Endodermal cell (in vitro differentiated cells): Measurements from ENCODE around the gene CARD11. TPM values are rescaled to one million over a fixed set of nuclear protein-coding genes. Genes with fewer than 3 reads are reported as not detected.
A peak's percentile ranks its signal among the peaks of the same experiment; 100 is the strongest.

Experiments
- DNase-seq: peaks from one replicate; pipeline ENCODE4 v3.0.0-alpha.2; 2017
- H3K27ac ChIP-seq: 2 replicates; pipeline ENCODE4 v1.5.1; 2013; ENCODE audit warnings: mild to moderate bottlenecking, low read depth, low read length, moderate library complexity
- H3K27me3 ChIP-seq: 2 replicates; pipeline ENCODE4 v1.6.1; 2013; ENCODE audit warnings: mild to moderate bottlenecking, low read length, moderate library complexity; ENCODE audit not compliant: insufficient read depth, control insufficient read depth, poor library complexity, severe bottlenecking
- H3K36me3 ChIP-seq: 2 replicates; pipeline ENCODE4 v1.7.0; 2013; ENCODE audit warnings: mild to moderate bottlenecking, low read length, moderate library complexity; ENCODE audit not compliant: control insufficient read depth, insufficient read depth
- H3K4me1 ChIP-seq: one replicate; pipeline ENCODE4 v1.7.0; 2013; ENCODE audit warnings: low read length; ENCODE audit not compliant: control insufficient read depth, insufficient read depth
- H3K4me3 ChIP-seq: 2 replicates; pipeline ENCODE4 v1.5.1; 2013; ENCODE audit warnings: mild to moderate bottlenecking, low read length, moderate library complexity
- H3K9ac ChIP-seq: 2 replicates; pipeline ENCODE4 v1.6.1; 2013; ENCODE audit warnings: mild to moderate bottlenecking, low read length, moderate library complexity; ENCODE audit not compliant: poor library complexity, severe bottlenecking; ENCODE audit errors: extremely low read depth
- H3K9me3 ChIP-seq: 2 replicates; pipeline ENCODE4 v1.6.1; 2013; ENCODE audit warnings: mild to moderate bottlenecking, low read length, moderate library complexity; ENCODE audit not compliant: control insufficient read depth
- H3K27ac Mint-ChIP-seq: 2 replicates; pipeline ENCODE4 v1.8.0; 2020; ENCODE audit warnings: mixed read lengths
- H3K27me3 Mint-ChIP-seq: 2 replicates; pipeline ENCODE4 v1.8.0; 2021; ENCODE audit warnings: mild to moderate bottlenecking, mixed read lengths; ENCODE audit not compliant: insufficient read depth
- H3K36me3 Mint-ChIP-seq: 2 replicates; pipeline ENCODE4 v1.8.0; 2020; ENCODE audit warnings: low read depth, mixed read lengths
- H3K4me1 Mint-ChIP-seq: 2 replicates; pipeline ENCODE4 v1.8.0; 2020; ENCODE audit warnings: mixed read lengths
- H3K4me3 Mint-ChIP-seq: 2 replicates; pipeline ENCODE4 v1.8.0; 2020; ENCODE audit warnings: mild to moderate bottlenecking, moderate library complexity, mixed read lengths
- H3K9me3 Mint-ChIP-seq: 2 replicates; pipeline ENCODE4 v1.8.0; 2020; ENCODE audit warnings: mild to moderate bottlenecking, mixed read lengths
- CTCF ChIP-seq: fragments of 200-600 bp; sonication (generic); conservative IDR thresholded peaks from 2 replicates; pipeline ENCODE4 v1.5.0; 2021; ENCODE audit warnings: antibody characterized with exemption, mild to moderate bottlenecking
- WGBS, 2 experiments: methylation state at CpG; one replicate each; pipeline versions ENCODE4 v1.1.5 to v1.1.7; 2013; ENCODE audit warnings: missing lambda C conversion rate in 2 of 2, mixed read lengths in 1 of 2; ENCODE audit not compliant: insufficient coverage in 1 of 2, insufficient read length in 1 of 2; 5-methylcytosine and 5-hydroxymethylcytosine counted together
- total RNA-seq, 2 donors: library from RNA; stranded (reverse); fragmentation: NEBNext Ultra II Directional in 1 of 2; extraction: Animal tissue kit (Norgen Biotek cat#: 25700) in 1 of 2; gene quantifications; 2 replicates in 1 of 2; 3 replicates in 1 of 2; pipeline ENCODE4 v1.2.1, GENCODE V29; 2021

The CARD11 gene
- total RNA-seq, 2 donors from 2014 or later: 7.2 to 10.8 TPM

- Histone ChIP-seq H3K4me1 (no peaks in the 10 kb centered on the region), H3K27ac (no peak overlapping the region), H3K9me3 (no peaks in the 10 kb centered on the region), H3K4me3 (no peak overlapping the region), H3K9ac (no peak overlapping the region), H3K27me3 (no peaks in the 10 kb centered on the region), H3K36me3 (no peaks in the 10 kb centered on the region)
- H3K4me3 Mint-ChIP-seq: no peak overlapping the region
- no peaks in the 10 kb centered on the region for H3K4me1 Mint-ChIP-seq
- TF ChIP-seq CTCF: no peak
- H3K36me3 Mint-ChIP-seq: no peaks in the 10 kb centered on the region
- no peak for DNase-seq
- H3K27me3 Mint-ChIP-seq: no peaks in the 10 kb centered on the region
- H3K9me3 Mint-ChIP-seq: no peaks in the 10 kb centered on the region
- H3K27ac Mint-ChIP-seq: no peak overlapping the region
- 66 to 87% methylated on average over 2 to 4 of the region's 4 CpGs for WGBS, 2 experiments
Observed at GRCh38 chr7:3037259-3037658, 6.4 kb downstream of the CARD11 start.

GRCh38 chr7:3034591-3035150 lies 9.0 kb downstream of the CARD11 start:
- H3K27ac Mint-ChIP-seq: no peak overlapping the region
- no peaks in the 10 kb centered on the region for H3K4me1 Mint-ChIP-seq
- H3K27ac ChIP-seq: no peak overlapping the region

GRCh38 chr7:3033581-3033980 lies 10.1 kb downstream of the CARD11 start:
- Mint-ChIP-seq H3K9me3 (no peaks in the 10 kb centered on the region), H3K4me3 (no peak overlapping the region), H3K27ac (peak overlapping the region; percentile 4), H3K36me3 (no peaks in the 10 kb centered on the region), H3K27me3 (no peaks in the 10 kb centered on the region), H3K4me1 (peaks cover 8% of the 10 kb centered on the region)
- no peaks in the 10 kb centered on the region for H3K4me1 ChIP-seq
- 85 to 95% methylated on average over 5 to 12 of the region's 12 CpGs for WGBS, 2 experiments
- no peaks in the 10 kb centered on the region for H3K27me3 ChIP-seq
- no peak overlapping the region for H3K9ac ChIP-seq
- no peak for DNase-seq
- H3K4me3 ChIP-seq: no peak overlapping the region
- no peaks in the 10 kb centered on the region for H3K36me3 ChIP-seq
- H3K27ac ChIP-seq: no peak overlapping the region
- no peak for TF ChIP-seq CTCF
- H3K9me3 ChIP-seq: no peaks in the 10 kb centered on the region

More at GRCh38 chr7:3034591-3035150, 9.0 kb downstream of the CARD11 start:
- H3K36me3 Mint-ChIP-seq: no peaks in the 10 kb centered on the region
- no peak overlapping the region for H3K4me3 Mint-ChIP-seq
- Histone ChIP-seq H3K4me3 (no peak overlapping the region), H3K36me3 (no peaks in the 10 kb centered on the region), H3K27me3 (no peaks in the 10 kb centered on the region), H3K4me1 (no peaks in the 10 kb centered on the region), H3K9ac (no peak overlapping the region), H3K9me3 (no peaks in the 10 kb centered on the region)
- no peak for DNase-seq
- H3K9me3 Mint-ChIP-seq: no peaks in the 10 kb centered on the region
- TF ChIP-seq CTCF: no peak
- H3K27me3 Mint-ChIP-seq: no peaks in the 10 kb centered on the region
- 95% methylated on average over 26 of the region's 26 CpGs for WGBS, 2 experiments
